ENCODE results near the gene ACTL10. TPM values are rescaled to one million over a fixed set of nuclear protein-coding genes. Genes with fewer than 3 reads are reported as not detected.

Gene ACTL10
- total RNA-seq, 1 donor: 2.2 TPM

GRCh38 chr20:33657704-33658095, 9.0 kb upstream of the ACTL10 start:
- Histone ChIP-seq H3K4me2 (ENCODE audit: insufficient read depth, low read length) (no peak overlapping the region), H3K4me1 (ENCODE audit: insufficient read depth, low read length) (peaks cover 5% of the 10 kb centered on the region), H3K27ac (ENCODE audit: low read depth, low read length) (no peak overlapping the region), H3K36me3 (ENCODE audit: insufficient read depth, low read length) (peaks cover 5% of the 10 kb centered on the region), H3K79me2 (ENCODE audit: insufficient read depth, low read length) (no peaks in the 10 kb centered on the region), H3K4me3 (ENCODE audit: insufficient read depth, low read length) (no peak overlapping the region), H2AFZ (ENCODE audit: low read length) (no peak overlapping the region), H4K20me1 (ENCODE audit: insufficient read depth, low read length) (peaks cover 3% of the 10 kb centered on the region), H3K9me3 (ENCODE audit: low read depth, low read length) (no peaks in the 10 kb centered on the region), H3K27me3 (ENCODE audit: insufficient read depth, low read length) (no peaks in the 10 kb centered on the region)
- peak; percentile 82 for DNase-seq (ENCODE audit: insufficient read length, low spot score, missing footprints)
- no peak for TF ChIP-seq CTCF (IDR thresholded peaks at IDR 0.05; ENCODE audit: extremely low read depth, low read depth, low read length)

GRCh38 chr20:33658510-33658909, 8.2 kb upstream of the ACTL10 start:
- no peaks in the 10 kb centered on the region for H3K9me3 ChIP-seq (ENCODE audit: low read depth, low read length)
- no peaks in the 10 kb centered on the region for H3K27me3 ChIP-seq (ENCODE audit: insufficient read depth, low read length)
- no peak overlapping the region for H3K4me3 ChIP-seq (ENCODE audit: insufficient read depth, low read length)
- H4K20me1 ChIP-seq (ENCODE audit: insufficient read depth, low read length): no peaks in the 10 kb centered on the region
- peaks cover 5% of the 10 kb centered on the region for H3K36me3 ChIP-seq (ENCODE audit: insufficient read depth, low read length)
- TF ChIP-seq CTCF (IDR thresholded peaks at IDR 0.05; ENCODE audit: extremely low read depth, low read depth, low read length): no peak
- no peak overlapping the region for H2AFZ ChIP-seq (ENCODE audit: low read length)
- no peak overlapping the region for H3K27ac ChIP-seq (ENCODE audit: low read depth, low read length)
- H3K79me2 ChIP-seq (ENCODE audit: insufficient read depth, low read length): no peaks in the 10 kb centered on the region
- H3K4me1 ChIP-seq (ENCODE audit: insufficient read depth, low read length): peaks cover 7% of the 10 kb centered on the region
- DNase-seq (ENCODE audit: insufficient read length, low spot score, missing footprints): peak; percentile 68
- no peak overlapping the region for H3K4me2 ChIP-seq (ENCODE audit: insufficient read depth, low read length)

GRCh38 chr20:33658929-33659328, 7.8 kb upstream of the ACTL10 start:
- H3K27me3 ChIP-seq (ENCODE audit: insufficient read depth, low read length): no peaks in the 10 kb centered on the region
- H3K79me2 ChIP-seq (ENCODE audit: insufficient read depth, low read length): no peaks in the 10 kb centered on the region
- no peak for TF ChIP-seq CTCF (IDR thresholded peaks at IDR 0.05; ENCODE audit: extremely low read depth, low read depth, low read length)
- no peak overlapping the region for H2AFZ ChIP-seq (ENCODE audit: low read length)
- peak; percentile 36 for DNase-seq (ENCODE audit: insufficient read length, low spot score, missing footprints)
- no peaks in the 10 kb centered on the region for H3K9me3 ChIP-seq (ENCODE audit: low read depth, low read length)
- H3K27ac ChIP-seq (ENCODE audit: low read depth, low read length): no peak overlapping the region
- H4K20me1 ChIP-seq (ENCODE audit: insufficient read depth, low read length): no peaks in the 10 kb centered on the region
- peaks cover 5% of the 10 kb centered on the region for H3K4me1 ChIP-seq (ENCODE audit: insufficient read depth, low read length)
- H3K36me3 ChIP-seq (ENCODE audit: insufficient read depth, low read length): peaks cover 5% of the 10 kb centered on the region
- H3K4me2 ChIP-seq (ENCODE audit: insufficient read depth, low read length): no peak overlapping the region
- H3K4me3 ChIP-seq (ENCODE audit: insufficient read depth, low read length): no peak overlapping the region

GRCh38 chr20:33659341-33660034, 7.3 kb upstream of the ACTL10 start:
- H3K4me3 ChIP-seq (ENCODE audit: insufficient read depth, low read length): no peak overlapping the region
- TF ChIP-seq CTCF (IDR thresholded peaks at IDR 0.05; ENCODE audit: extremely low read depth, low read depth, low read length): no peak
- H3K36me3 ChIP-seq (ENCODE audit: insufficient read depth, low read length): peaks cover 5% of the 10 kb centered on the region

More at GRCh38 chr20:33659341-33660034, 7.3 kb upstream of the ACTL10 start:
- H4K20me1 ChIP-seq (ENCODE audit: insufficient read depth, low read length): no peaks in the 10 kb centered on the region
- H3K27me3 ChIP-seq (ENCODE audit: insufficient read depth, low read length): no peaks in the 10 kb centered on the region
- H2AFZ ChIP-seq (ENCODE audit: low read length): no peak overlapping the region
- H3K79me2 ChIP-seq (ENCODE audit: insufficient read depth, low read length): no peaks in the 10 kb centered on the region
- H3K4me2 ChIP-seq (ENCODE audit: insufficient read depth, low read length): no peak overlapping the region
- peaks cover 10% of the 10 kb centered on the region for H3K4me1 ChIP-seq (ENCODE audit: insufficient read depth, low read length)
- DNase-seq (ENCODE audit: insufficient read length, low spot score, missing footprints): no peak
- no peak overlapping the region for H3K27ac ChIP-seq (ENCODE audit: low read depth, low read length)
- no peaks in the 10 kb centered on the region for H3K9me3 ChIP-seq (ENCODE audit: low read depth, low read length)
